Activated CD4-positive, CD25-positive, alpha-beta regulatory T cell treated with anti-CD3 and anti-CD28 coated beads, Interleukin-2, amount 50 U/mL, for 16 hours (primary cell): ENCODE results near the gene FADS2.

Experiments
- DNase-seq: peaks from one replicate; pipeline ENCODE4 v3.0.0-alpha.2; 2020; ENCODE audit warnings: low read depth, low spot score

Gene FADS2

GRCh38 chr11:61795876-61796526 lies 32.1 kb upstream of the FADS2 start:
- no peak for DNase-seq

- DNase-seq: peak; percentile 54
Measured at GRCh38 chr11:61797263-61797944, 30.7 kb upstream of the FADS2 start.

- no peak for DNase-seq
Measured at GRCh38 chr11:61799665-61800284, 28.3 kb upstream of the FADS2 start.

GRCh38 chr11:61800331-61801281 lies 27.5 kb upstream of the FADS2 start:
- DNase-seq: no peak

GRCh38 chr11:61802605-61803004 lies 25.5 kb upstream of the FADS2 start:
- no peak for DNase-seq

GRCh38 chr11:61803889-61804647 lies 24.0 kb upstream of the FADS2 start:
- DNase-seq: no peak

- DNase-seq: no peak
Measured at GRCh38 chr11:61805146-61805545, 23.0 kb upstream of the FADS2 start.

GRCh38 chr11:61806785-61807184 lies 21.3 kb upstream of the FADS2 start:
- no peak for DNase-seq

GRCh38 chr11:61810671-61811175 lies 17.4 kb upstream of the FADS2 start:
- no peak for DNase-seq

- DNase-seq: no peak
Measured at GRCh38 chr11:61811831-61812230, 16.3 kb upstream of the FADS2 start.

GRCh38 chr11:61812736-61813411 lies 15.2 kb upstream of the FADS2 start:
- no peak for DNase-seq

- no peak for DNase-seq
Measured at GRCh38 chr11:61814247-61814957, 13.7 kb upstream of the FADS2 start.

GRCh38 chr11:61814958-61815789 lies 12.9 kb upstream of the FADS2 start:
- DNase-seq: no peak

GRCh38 chr11:61815790-61816735 lies 12.0 kb upstream of the FADS2 start:
- DNase-seq: no peak

GRCh38 chr11:61816736-61817455 lies 11.2 kb upstream of the FADS2 start, which contains the start of gene FADS1:
TSS of gene FADS1 (minus strand) at chr11:61817003. CDS start at chr11:61816929, 74 bp downstream.
- peak; percentile 37 for DNase-seq

- no peak for DNase-seq
Measured at GRCh38 chr11:61817471-61818202, 10.5 kb upstream of the FADS2 start.
